Measurements from ENCODE around the gene MOXD1. TPM values are rescaled to one million over a fixed set of nuclear protein-coding genes. Genes with fewer than 3 reads are reported as not detected.
A peak's percentile ranks its signal among the peaks of the same experiment; 100 is the strongest.

MOXD1 gene
- polyA plus RNA-seq, 1 donor from 2014 or later: 14.7 TPM

- Histone ChIP-seq H3F3A (ENCODE audit: insufficient read depth, low read length, poor library complexity, severe bottlenecking) (no peaks in the 10 kb centered on the region), H4K20me1 (ENCODE audit: insufficient read depth) (no peaks in the 10 kb centered on the region), H3K9ac (ENCODE audit: low read length) (no peak overlapping the region), H3K27ac (ENCODE audit: low read length) (no peak overlapping the region), H3K36me3 (ENCODE audit: insufficient read depth, low read length) (no peaks in the 10 kb centered on the region), H3K4me2 (ENCODE audit: low read length) (no peak overlapping the region), H3K9me2 (ENCODE audit: insufficient read depth, low read length) (no peaks in the 10 kb centered on the region), H3K27me3 (ENCODE audit: insufficient read depth, low read depth, low read length) (peaks cover 32% of the 10 kb centered on the region), H3K9me3 (ENCODE audit: low read length) (no peaks in the 10 kb centered on the region), H2AFZ (ENCODE audit: low read depth, low read length) (no peak overlapping the region), H3K4me3 (ENCODE audit: low read length) (no peak overlapping the region), H3K79me2 (replicated peaks; ENCODE audit: insufficient read depth, low read length) (no peaks in the 10 kb centered on the region)
- TF ChIP-seq POLR2AphosphoS5 (IDR thresholded peaks at IDR 0.05): no peak
- no peak for TF ChIP-seq RAD21 (conservative IDR thresholded peaks at IDR 0.05)
- no peak for TF ChIP-seq REST (IDR thresholded peaks at IDR 0.05; ENCODE audit: borderline replicate concordance)
- TF ChIP-seq CTCF (IDR thresholded peaks at IDR 0.05; ENCODE audit: poor library complexity, severe bottlenecking): no peak
- TF ChIP-seq EP300 (conservative IDR thresholded peaks at IDR 0.05; ENCODE audit: poor library complexity, severe bottlenecking): no peak
- no peak for TF ChIP-seq EZH2 (IDR thresholded peaks at IDR 0.05; ENCODE audit: borderline replicate concordance, insufficient read depth, low read length, poor library complexity, severe bottlenecking)
- TF ChIP-seq SMC3 (conservative IDR thresholded peaks at IDR 0.05; ENCODE audit: poor library complexity): no peak
- TF ChIP-seq MXI1 (conservative IDR thresholded peaks at IDR 0.05; ENCODE audit: poor library complexity, severe bottlenecking): no peak
- no peak for TF ChIP-seq TAF1 (IDR thresholded peaks at IDR 0.05; ENCODE audit: low read depth)
These were observed 3.1 kb upstream of the MOXD1 start for GRCh38 chr6:132404330-132404729.

GRCh38 chr6:132401618-132402285, 477 bp upstream of the MOXD1 start:
- Histone ChIP-seq H3K9me2 (ENCODE audit: insufficient read depth, low read length) (no peaks in the 10 kb centered on the region), H4K20me1 (ENCODE audit: insufficient read depth) (no peaks in the 10 kb centered on the region), H3K27ac (ENCODE audit: low read length) (no peak overlapping the region), H3K9me3 (ENCODE audit: low read length) (no peaks in the 10 kb centered on the region), H2AFZ (ENCODE audit: low read depth, low read length) (no peak overlapping the region), H3K4me3 (ENCODE audit: low read length) (peak overlapping the region; percentile 87), H3K27me3 (ENCODE audit: insufficient read depth, low read depth, low read length) (peaks cover 33% of the 10 kb centered on the region), H3F3A (ENCODE audit: insufficient read depth, low read length, poor library complexity, severe bottlenecking) (no peaks in the 10 kb centered on the region), H3K4me2 (ENCODE audit: low read length) (no peak overlapping the region), H3K36me3 (ENCODE audit: insufficient read depth, low read length) (no peaks in the 10 kb centered on the region), H3K9ac (ENCODE audit: low read length) (peak overlapping the region; percentile 67), H3K79me2 (replicated peaks; ENCODE audit: insufficient read depth, low read length) (no peaks in the 10 kb centered on the region)
- TF ChIP-seq RAD21 (conservative IDR thresholded peaks at IDR 0.05) (no peak), POLR2AphosphoS5 (IDR thresholded peaks at IDR 0.05) (no peak), SMC3 (conservative IDR thresholded peaks at IDR 0.05; ENCODE audit: poor library complexity) (no peak), MXI1 (conservative IDR thresholded peaks at IDR 0.05; ENCODE audit: poor library complexity, severe bottlenecking) (no peak), EZH2 (IDR thresholded peaks at IDR 0.05; ENCODE audit: borderline replicate concordance, insufficient read depth, low read length, poor library complexity, severe bottlenecking) (no peak), CTCF (IDR thresholded peaks at IDR 0.05; ENCODE audit: poor library complexity, severe bottlenecking) (no peak), EP300 (conservative IDR thresholded peaks at IDR 0.05; ENCODE audit: poor library complexity, severe bottlenecking) (no peak), REST (IDR thresholded peaks at IDR 0.05; ENCODE audit: borderline replicate concordance) (no peak), TAF1 (IDR thresholded peaks at IDR 0.05; ENCODE audit: low read depth) (no peak)
